ENCODE results near the gene NHSL2. TPM values are rescaled to one million over a fixed set of nuclear protein-coding genes. Genes with fewer than 3 reads are reported as not detected.

NHSL2 gene
- total and polyA plus RNA-seq, 2 experiments from 2014 or later = 4.7 to 9.5 TPM

- no peak for TF ChIP-seq ZNF462 (CRISPR knock-in tag; IDR thresholded peaks at IDR 0.05)
- TF ChIP-seq ZNF331 (CRISPR knock-in tag; IDR thresholded peaks at IDR 0.05; ENCODE audit: low read depth) = no peak
- no peak for TF ChIP-seq CREB1 (CRISPR knock-in tag; IDR thresholded peaks at IDR 0.05; ENCODE audit: low read depth)
These were observed 127.4 kb downstream of the NHSL2 start (continued) for GRCh38 chrX:72038016-72038415.

- DNase-seq (ENCODE audit: low spot score) (no peak), ATAC-seq (no peak)
- Mint-ChIP-seq H3K9me3 (peaks cover 6% of the 10 kb centered on the region), H3K36me3 (ENCODE audit: low read depth) (peaks cover 8% of the 10 kb centered on the region; the same call in 2 of the 3 replicates), H3K27ac (no peak overlapping the region), H3K4me1 (no peaks in the 10 kb centered on the region; the same call in 2 of the 3 replicates), H3K27me3 (ENCODE audit: insufficient read depth, low read depth, poor library complexity) (peaks cover 2% of the 10 kb centered on the region), H3K4me3 (no peak overlapping the region)
- no peak overlapping the region for H3K27ac ChIP-seq (ENCODE audit: low read depth)
- H3K36me3 ChIP-seq (ENCODE audit: insufficient read depth) = no peaks in the 10 kb centered on the region
- no peaks in the 10 kb centered on the region for H3K9me2 ChIP-seq (ENCODE audit: insufficient read depth)
- H3K4me2 ChIP-seq = no peak overlapping the region
- no peaks in the 10 kb centered on the region for H3K27me3 ChIP-seq (ENCODE audit: insufficient read depth)
- no peaks in the 10 kb centered on the region for H3K79me2 ChIP-seq (replicated peaks; ENCODE audit: insufficient read depth)
- H3K4me1 ChIP-seq (ENCODE audit: insufficient read depth) = no peaks in the 10 kb centered on the region
- TF ChIP-seq STAT1 (IDR thresholded peaks at IDR 0.05; ENCODE audit: unreplicated experiment) (no peak), POLR2AphosphoS5 (IDR thresholded peaks at IDR 0.05; ENCODE audit: low read depth) (no peak), ETS1 (IDR thresholded peaks at IDR 0.05) (no peak), JUNB (IDR thresholded peaks at IDR 0.05; ENCODE audit: unreplicated experiment) (no peak), CREB1 (CRISPR knock-in tag; IDR thresholded peaks at IDR 0.05; ENCODE audit: low read depth) (no peak), CTCF (conservative IDR thresholded peaks at IDR 0.05; ENCODE audit: low read depth in 2 of 2) (no peak)
- no peaks in the 10 kb centered on the region for H3F3A ChIP-seq (replicated peaks; ENCODE audit: low read depth)
- no peak overlapping the region for H3K4me3 ChIP-seq
- H4K20me1 ChIP-seq (replicated peaks; ENCODE audit: insufficient read depth) = no peaks in the 10 kb centered on the region
- H2AFZ ChIP-seq = no peak overlapping the region
These were observed 128.2 kb downstream of the NHSL2 start for GRCh38 chrX:72038868-72039267.

Data from GM23338 (cell line).